ENCODE results near the gene PPARA. TPM values are rescaled to one million over a fixed set of nuclear protein-coding genes. Genes with fewer than 3 reads are reported as not detected.

Gene PPARA
- total RNA-seq, 4 donors from 2014 or later, result 18.7 to 53.8 (median 32.0) TPM

GRCh38 chr22:46169628-46170027 lies 19.3 kb downstream of the PPARA start:
- Histone ChIP-seq H3K9me3 (no peaks in the 10 kb centered on the region), H3K36me3 (no peaks in the 10 kb centered on the region), H3K4me1 (peaks cover 23% of the 10 kb centered on the region), H3K4me3 (no peak overlapping the region), H3K27ac (no peak overlapping the region), H3K27me3 (no peaks in the 10 kb centered on the region)
- WGBS, result 83% methylated on average over 1 of the region's 1 CpG
- no peak for DNase-seq (ENCODE audit: low spot score in 2 of 2)
- TF ChIP-seq EP300 (IDR thresholded peaks at IDR 0.05), result no peak
- TF ChIP-seq POLR2A (IDR thresholded peaks at IDR 0.05), result no peak
- no peak for TF ChIP-seq POLR2AphosphoS5 (IDR thresholded peaks at IDR 0.05)
- TF ChIP-seq, protein P1, sequence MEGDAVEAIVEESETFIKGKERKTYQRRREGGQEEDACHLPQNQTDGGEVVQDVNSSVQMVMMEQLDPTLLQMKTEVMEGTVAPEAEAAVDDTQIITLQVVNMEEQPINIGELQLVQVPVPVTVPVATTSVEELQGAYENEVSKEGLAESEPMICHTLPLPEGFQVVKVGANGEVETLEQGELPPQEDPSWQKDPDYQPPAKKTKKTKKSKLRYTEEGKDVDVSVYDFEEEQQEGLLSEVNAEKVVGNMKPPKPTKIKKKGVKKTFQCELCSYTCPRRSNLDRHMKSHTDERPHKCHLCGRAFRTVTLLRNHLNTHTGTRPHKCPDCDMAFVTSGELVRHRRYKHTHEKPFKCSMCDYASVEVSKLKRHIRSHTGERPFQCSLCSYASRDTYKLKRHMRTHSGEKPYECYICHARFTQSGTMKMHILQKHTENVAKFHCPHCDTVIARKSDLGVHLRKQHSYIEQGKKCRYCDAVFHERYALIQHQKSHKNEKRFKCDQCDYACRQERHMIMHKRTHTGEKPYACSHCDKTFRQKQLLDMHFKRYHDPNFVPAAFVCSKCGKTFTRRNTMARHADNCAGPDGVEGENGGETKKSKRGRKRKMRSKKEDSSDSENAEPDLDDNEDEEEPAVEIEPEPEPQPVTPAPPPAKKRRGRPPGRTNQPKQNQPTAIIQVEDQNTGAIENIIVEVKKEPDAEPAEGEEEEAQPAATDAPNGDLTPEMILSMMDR (IDR thresholded peaks at IDR 0.05), result no peak

- DNase-seq (ENCODE audit: low spot score in 2 of 2), result no peak
- TF ChIP-seq POLR2A (IDR thresholded peaks at IDR 0.05), result no peak
- no peak for TF ChIP-seq POLR2AphosphoS5 (IDR thresholded peaks at IDR 0.05)
- no peak for TF ChIP-seq EP300 (IDR thresholded peaks at IDR 0.05)
- TF ChIP-seq, protein P1 (IDR thresholded peaks at IDR 0.05), result no peak
- H3K36me3 ChIP-seq, result peaks cover 2% of the 10 kb centered on the region
- no peaks in the 10 kb centered on the region for H3K9me3 ChIP-seq
- H3K4me3 ChIP-seq, result no peak overlapping the region
- peak overlapping the region; percentile 48 for H3K27ac ChIP-seq
- peaks cover 23% of the 10 kb centered on the region for H3K4me1 ChIP-seq
- no peaks in the 10 kb centered on the region for H3K27me3 ChIP-seq
- 86% methylated on average over 8 of the region's 8 CpGs for WGBS
These were observed 21.6 kb downstream of the PPARA start for GRCh38 chr22:46171940-46172339.

DNA sequence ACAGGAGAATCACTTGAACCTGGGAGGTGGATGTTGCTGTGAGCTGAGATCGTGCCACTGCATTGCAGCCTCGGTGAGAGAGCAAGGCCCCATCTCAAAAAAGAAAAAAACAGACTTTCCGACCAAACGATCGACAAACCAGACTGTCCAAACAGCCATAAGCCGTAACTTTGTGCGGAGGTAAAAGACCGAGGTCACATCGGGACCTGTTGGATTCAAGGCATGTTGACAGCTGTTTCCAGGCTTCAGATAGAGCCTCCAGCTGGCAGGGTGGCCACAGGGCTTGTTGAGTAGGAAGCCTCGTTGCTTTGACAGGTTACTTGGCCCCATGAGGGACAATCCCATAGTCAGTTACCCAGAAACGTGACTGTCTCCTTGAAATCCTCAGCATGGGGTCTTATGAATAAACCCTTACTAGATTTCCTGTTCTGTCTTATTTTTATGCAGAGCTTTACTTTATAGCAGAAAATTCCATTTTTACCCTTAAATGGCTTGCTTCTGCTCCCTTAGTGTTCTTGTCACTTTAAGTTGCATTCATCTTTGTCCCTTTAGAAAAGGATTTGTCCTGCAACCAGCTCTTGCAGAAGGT lies 22.3 kb downstream of the PPARA start:
- H3K4me3 ChIP-seq, result no peak overlapping the region
- H3K27ac ChIP-seq, result peak overlapping the region; percentile 6
- peaks cover 23% of the 10 kb centered on the region for H3K4me1 ChIP-seq
- no peak for DNase-seq (ENCODE audit: low spot score in 2 of 2)
- H3K27me3 ChIP-seq, result no peaks in the 10 kb centered on the region
- peaks cover 2% of the 10 kb centered on the region for H3K36me3 ChIP-seq
- WGBS, result 67% methylated on average over 11 of the region's 11 CpGs
- H3K9me3 ChIP-seq, result no peaks in the 10 kb centered on the region
- TF ChIP-seq, protein P1 (IDR thresholded peaks at IDR 0.05), result no peak
- TF ChIP-seq EP300 (IDR thresholded peaks at IDR 0.05) (no peak), POLR2AphosphoS5 (IDR thresholded peaks at IDR 0.05) (no peak), POLR2A (IDR thresholded peaks at IDR 0.05) (no peak)

DNA sequence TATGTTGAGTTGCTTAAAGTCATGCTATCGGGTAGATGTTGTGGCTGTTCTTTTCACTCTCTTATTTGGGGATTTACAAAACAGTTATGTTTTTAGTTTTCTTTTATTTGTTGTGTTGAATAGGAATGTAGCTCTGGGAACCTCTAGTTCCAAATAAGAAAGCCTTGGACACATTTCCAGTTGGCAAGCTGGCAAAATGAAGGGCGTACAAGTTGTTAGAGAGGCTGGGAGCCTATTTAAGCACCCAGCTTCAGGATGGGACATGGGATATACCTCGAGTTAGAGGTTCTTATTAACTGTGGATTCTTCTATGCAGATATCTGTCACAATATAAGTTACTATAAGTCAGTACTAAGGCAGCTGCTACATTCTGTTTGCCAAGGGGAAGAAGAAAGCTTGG lies 22.8 kb downstream of the PPARA start:
- H3K4me3 ChIP-seq, result no peak overlapping the region
- 60% methylated on average over 3 of the region's 3 CpGs for WGBS
- H3K9me3 ChIP-seq, result no peaks in the 10 kb centered on the region
- DNase-seq (ENCODE audit: low spot score in 2 of 2), result no peak
- no peaks in the 10 kb centered on the region for H3K27me3 ChIP-seq
- peak overlapping the region; percentile 6 for H3K27ac ChIP-seq
- H3K36me3 ChIP-seq, result peaks cover 5% of the 10 kb centered on the region
- TF ChIP-seq POLR2A (IDR thresholded peaks at IDR 0.05) (no peak), EP300 (IDR thresholded peaks at IDR 0.05) (no peak), POLR2AphosphoS5 (IDR thresholded peaks at IDR 0.05) (no peak)
- TF ChIP-seq, protein P1 (IDR thresholded peaks at IDR 0.05), result no peak
- peaks cover 23% of the 10 kb centered on the region for H3K4me1 ChIP-seq

GRCh38 chr22:46175631-46176030 lies 25.3 kb downstream of the PPARA start:
- Histone ChIP-seq H3K4me1 (peaks cover 22% of the 10 kb centered on the region), H3K4me3 (no peak overlapping the region), H3K36me3 (peaks cover 28% of the 10 kb centered on the region), H3K27me3 (no peaks in the 10 kb centered on the region), H3K27ac (no peak overlapping the region), H3K9me3 (peaks cover 9% of the 10 kb centered on the region)
- DNase-seq (ENCODE audit: low spot score in 2 of 2), result no peak
- TF ChIP-seq EP300 (IDR thresholded peaks at IDR 0.05) (no peak), POLR2A (IDR thresholded peaks at IDR 0.05) (no peak), POLR2AphosphoS5 (IDR thresholded peaks at IDR 0.05) (no peak)
- WGBS, result 89% methylated on average over 5 of the region's 5 CpGs
